HG02798 (cell line): ENCODE data around the gene PNLIPRP3.
"Not testable (repeated sequence)": the region's sequence is repeated elsewhere in the genome, so short reads cannot be mapped to it uniquely, and the experiment has no call there.

Experiments
- ATAC-seq: cut with Tn5 transposase; IDR thresholded peaks from one replicate; pipeline ENCODE4 v1.9.1; 2021; ENCODE audit warnings: mild to moderate bottlenecking; ENCODE audit not compliant: unreplicated experiment, poor library complexity

The PNLIPRP3 gene

GRCh38 chr10:116427671-116428070, at the start of gene PNLIPRP3:
Gene PNLIPRP3 (plus strand): TSS chr10:116427847. CDS start chr10:116428013, 166 bp downstream.
- ATAC-seq: no peak

- ATAC-seq: no peak
These were observed 45.4 kb upstream of the PNLIPRP3 start for GRCh38 chr10:116382290-116382689.

GRCh38 chr10:116385311-116385710, 42.3 kb upstream of the PNLIPRP3 start:
- peak; percentile 41 for ATAC-seq

- no peak for ATAC-seq
These were observed 41.4 kb upstream of the PNLIPRP3 start for GRCh38 chr10:116385994-116386809.

GRCh38 chr10:116393246-116393831, 34.3 kb upstream of the PNLIPRP3 start:
- ATAC-seq: not testable (repeated sequence)

GRCh38 chr10:116395223-116395985, 32.2 kb upstream of the PNLIPRP3 start:
- no peak for ATAC-seq

- no peak for ATAC-seq
These were observed 29.4 kb upstream of the PNLIPRP3 start for GRCh38 chr10:116398224-116398623.

- ATAC-seq: no peak
These were observed 24.8 kb upstream of the PNLIPRP3 start for GRCh38 chr10:116402858-116403257.

GRCh38 chr10:116403740-116404250, 23.9 kb upstream of the PNLIPRP3 start:
- ATAC-seq: no peak

- no peak for ATAC-seq
These were observed 18.9 kb upstream of the PNLIPRP3 start for GRCh38 chr10:116408719-116409118.

GRCh38 chr10:116410351-116410750, 17.3 kb upstream of the PNLIPRP3 start:
- no peak for ATAC-seq

GRCh38 chr10:116417821-116418220, 9.8 kb upstream of the PNLIPRP3 start:
- no peak for ATAC-seq

- ATAC-seq: no peak
These were observed 9.3 kb upstream of the PNLIPRP3 start for GRCh38 chr10:116418389-116418788.

GRCh38 chr10:116421815-116422214, 5.8 kb upstream of the PNLIPRP3 start:
- ATAC-seq: no peak

GRCh38 chr10:116429288-116429977, 1.8 kb downstream of the PNLIPRP3 start:
- ATAC-seq: no peak

- no peak for ATAC-seq
These were observed 2.6 kb downstream of the PNLIPRP3 start for GRCh38 chr10:116430288-116430687.

- no peak for ATAC-seq
These were observed 4.0 kb downstream of the PNLIPRP3 start for GRCh38 chr10:116431598-116431997.

- no peak for ATAC-seq
These were observed 9.5 kb downstream of the PNLIPRP3 start for GRCh38 chr10:116437076-116437692.

GRCh38 chr10:116440330-116441030, 12.8 kb downstream of the PNLIPRP3 start:
- no peak for ATAC-seq
